HG03457 (cell line): ENCODE measurements around the gene P2RY8.
"Not testable (repeated sequence)": the region's sequence is repeated elsewhere in the genome, so short reads cannot be mapped to it uniquely, and the experiment has no call there.

Experiments
- ATAC-seq: cut with Tn5 transposase; IDR thresholded peaks from one replicate; pipeline ENCODE4 v1.9.1; 2021; ENCODE audit warnings: moderate number of reproducible peaks; ENCODE audit not compliant: unreplicated experiment

The P2RY8 gene

DNA sequence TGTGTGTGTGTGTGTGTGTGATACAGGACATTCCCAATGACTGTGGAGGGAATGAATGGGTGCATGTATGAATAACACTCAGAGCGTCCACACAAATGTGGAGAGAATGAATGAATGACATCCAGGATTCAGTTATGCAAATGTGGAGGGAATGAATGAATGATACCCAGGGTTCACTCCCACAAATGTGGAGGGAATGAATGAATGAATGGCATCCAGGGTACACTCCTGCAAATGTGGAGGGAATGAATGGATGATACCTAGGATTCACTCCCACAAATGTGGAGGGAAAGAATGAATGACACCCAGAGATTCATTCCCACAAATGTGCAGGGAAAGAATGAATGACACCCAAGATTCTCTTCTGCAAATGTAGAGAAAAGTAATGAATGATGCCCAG, 48.2 kb downstream of the P2RY8 start:
- no peak for ATAC-seq

DNA sequence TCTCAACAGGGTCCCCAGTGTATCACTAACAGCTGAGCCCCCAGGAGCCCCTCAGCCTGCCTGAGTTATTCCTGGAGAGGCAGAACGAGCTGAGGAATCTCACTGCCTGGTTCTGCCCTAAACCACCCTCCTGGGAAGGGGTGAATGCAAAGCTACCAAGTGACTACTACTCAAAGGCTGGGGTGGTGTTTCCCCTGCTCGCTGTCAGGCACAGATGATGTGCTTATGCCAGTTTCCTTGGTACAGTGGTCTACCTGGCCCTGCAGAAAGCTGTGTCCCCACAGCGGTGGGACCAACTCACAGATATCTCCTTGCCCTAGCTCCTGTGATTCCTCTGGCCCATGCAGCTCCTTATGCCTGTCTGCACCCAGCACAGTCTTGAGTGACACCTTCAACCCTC, 48.8 kb downstream of the P2RY8 start:
- ATAC-seq, result no peak

DNA sequence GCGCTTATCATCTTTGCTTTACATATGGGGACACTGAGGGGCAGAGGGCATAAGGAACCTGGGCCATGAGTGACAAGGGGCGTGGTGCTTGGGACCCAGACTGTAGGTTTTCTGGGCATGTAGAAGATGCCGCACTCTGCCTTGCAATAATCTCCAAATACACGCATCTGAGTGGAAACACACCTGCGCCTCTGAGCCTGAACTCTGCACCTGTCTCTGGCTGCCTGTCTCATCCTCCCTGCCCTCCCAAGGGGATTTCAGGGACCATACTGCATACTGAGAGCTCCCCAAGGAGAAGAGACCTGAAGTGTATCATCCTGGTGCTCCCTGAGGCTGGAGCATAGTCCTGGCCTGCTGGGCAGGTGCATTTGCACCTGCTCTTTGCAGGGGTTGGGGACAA, 49.6 kb downstream of the P2RY8 start:
- ATAC-seq, result no peak

GRCh38 chrX:1486749-1487361, 50.1 kb downstream of the P2RY8 start:
- ATAC-seq, result no peak

GRCh38 chrX:1486177-1486576, 50.8 kb downstream of the P2RY8 start:
- no peak for ATAC-seq

DNA sequence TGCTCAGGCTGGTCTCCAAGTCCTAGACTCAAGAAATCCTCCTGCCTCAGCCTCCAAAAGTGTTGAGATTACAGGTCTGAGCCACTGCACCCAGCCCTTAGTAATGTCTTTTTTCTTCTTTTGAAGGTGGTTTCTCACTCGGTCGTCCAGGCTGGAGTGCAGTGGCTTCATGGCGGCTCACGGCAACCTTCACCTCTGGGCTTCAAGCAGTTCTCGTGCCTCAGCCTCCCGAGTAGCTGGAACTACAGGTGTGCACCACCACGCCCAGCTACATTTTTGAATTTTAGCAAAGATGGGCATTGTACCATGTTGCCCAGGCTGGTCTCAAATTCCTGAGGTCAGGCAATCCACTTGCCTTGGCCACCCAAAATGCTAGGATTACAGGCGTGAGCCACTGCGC, 52.0 kb downstream of the P2RY8 start:
- ATAC-seq, result no peak

- ATAC-seq, result no peak
Measured at GRCh38 chrX:1484638-1485019, 52.4 kb downstream of the P2RY8 start.

DNA sequence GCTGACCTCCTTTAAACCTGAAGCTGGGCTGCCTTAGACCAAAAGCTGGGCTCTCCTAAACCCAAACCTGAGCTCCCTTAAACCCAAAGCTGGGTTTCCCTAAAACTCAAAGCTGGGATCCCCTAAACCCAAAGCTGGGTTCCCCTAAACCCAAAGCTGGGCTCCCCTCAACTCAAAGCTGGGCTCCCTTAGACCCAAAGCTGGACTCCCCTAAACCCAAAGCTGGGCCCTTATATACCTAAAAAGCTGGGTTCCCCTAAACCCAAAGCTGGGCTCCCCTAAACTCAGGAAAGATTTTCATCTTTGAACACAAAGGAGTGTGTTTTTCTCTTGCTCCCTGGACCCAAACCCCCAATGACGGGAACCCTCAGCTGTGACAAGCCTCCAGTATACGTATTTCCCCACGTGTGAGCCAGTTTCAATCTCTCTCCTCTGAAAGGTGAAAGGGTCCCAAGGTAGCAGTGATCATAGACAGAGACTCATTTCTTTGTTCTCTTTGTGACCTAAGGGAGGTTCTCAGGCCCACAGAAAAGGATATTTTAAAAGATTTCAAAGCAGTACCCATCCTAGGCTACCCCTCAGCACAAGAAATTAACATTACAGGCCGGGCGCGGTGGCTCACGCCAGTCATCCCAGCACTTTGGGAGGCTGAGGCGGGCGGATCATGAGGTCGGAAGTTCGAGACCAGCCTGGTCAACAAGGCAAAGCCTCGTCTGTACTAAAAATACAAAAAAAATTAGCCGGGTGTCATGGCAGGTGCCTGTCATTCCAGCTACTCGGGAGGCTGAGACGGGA, 52.9 kb downstream of the P2RY8 start:
- ATAC-seq, result peak; percentile 44

DNA sequence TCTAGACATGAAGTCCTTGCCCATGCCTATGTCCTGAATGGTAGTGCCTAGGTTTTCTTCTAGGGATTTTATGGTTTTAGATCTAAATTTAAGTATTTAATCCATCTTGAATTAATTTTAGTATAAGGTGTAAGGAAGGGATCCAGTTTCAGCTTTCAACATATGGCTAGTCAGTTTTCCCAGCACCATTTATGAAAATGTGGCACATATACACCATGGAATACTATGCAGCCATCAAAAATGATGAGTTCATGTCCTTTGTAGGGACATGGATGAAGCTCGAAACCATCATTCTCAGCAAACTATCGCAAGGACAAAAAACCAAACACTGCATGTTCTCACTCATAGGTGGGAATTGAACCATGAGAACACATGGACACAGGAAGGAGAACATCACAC, 54.5 kb downstream of the P2RY8 start:
- not testable (repeated sequence) for ATAC-seq

DNA sequence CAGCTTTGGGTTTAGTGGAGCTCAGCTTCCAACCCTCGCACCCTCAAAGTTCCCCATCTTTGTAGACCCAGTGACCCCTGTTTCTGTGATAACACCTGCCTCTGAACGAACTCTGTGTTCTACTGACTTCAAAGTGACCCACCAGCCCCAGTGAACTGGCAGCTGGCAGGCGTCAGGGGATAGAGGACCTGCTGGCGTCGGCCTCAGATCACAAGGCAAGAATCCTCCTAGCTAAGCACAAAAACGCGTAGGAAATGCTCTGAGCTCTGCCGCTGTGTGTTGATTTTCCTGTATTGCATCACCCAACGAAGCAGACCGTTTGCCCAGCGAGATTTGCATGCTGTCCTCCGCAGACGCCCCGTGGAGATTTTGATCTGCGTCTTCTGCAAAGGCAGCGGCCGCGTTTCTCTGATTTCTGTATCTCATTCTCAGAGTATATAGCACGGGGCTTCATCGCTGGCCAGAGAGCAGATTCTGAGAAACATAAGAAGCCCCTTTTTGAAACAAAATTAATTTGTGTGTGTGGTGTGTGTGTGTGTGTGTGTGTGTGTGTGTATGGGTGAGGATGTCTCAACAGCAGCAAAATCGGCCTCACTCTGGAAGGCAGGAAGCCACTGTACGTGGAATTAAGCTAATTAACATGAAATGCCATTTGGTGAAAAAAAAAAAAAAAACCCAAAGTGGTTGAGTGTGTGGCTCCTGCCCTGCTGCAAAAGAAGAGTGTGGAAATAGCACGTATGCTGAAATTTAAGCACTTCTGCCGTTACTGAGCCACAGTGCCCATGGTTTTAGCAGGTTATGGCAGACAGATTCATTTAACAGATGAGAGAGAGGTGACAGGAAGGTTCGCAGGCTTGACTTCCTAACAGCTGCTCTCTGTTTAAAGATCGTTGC, 55.1 kb downstream of the P2RY8 start:
- ATAC-seq, result peak; percentile 41

DNA sequence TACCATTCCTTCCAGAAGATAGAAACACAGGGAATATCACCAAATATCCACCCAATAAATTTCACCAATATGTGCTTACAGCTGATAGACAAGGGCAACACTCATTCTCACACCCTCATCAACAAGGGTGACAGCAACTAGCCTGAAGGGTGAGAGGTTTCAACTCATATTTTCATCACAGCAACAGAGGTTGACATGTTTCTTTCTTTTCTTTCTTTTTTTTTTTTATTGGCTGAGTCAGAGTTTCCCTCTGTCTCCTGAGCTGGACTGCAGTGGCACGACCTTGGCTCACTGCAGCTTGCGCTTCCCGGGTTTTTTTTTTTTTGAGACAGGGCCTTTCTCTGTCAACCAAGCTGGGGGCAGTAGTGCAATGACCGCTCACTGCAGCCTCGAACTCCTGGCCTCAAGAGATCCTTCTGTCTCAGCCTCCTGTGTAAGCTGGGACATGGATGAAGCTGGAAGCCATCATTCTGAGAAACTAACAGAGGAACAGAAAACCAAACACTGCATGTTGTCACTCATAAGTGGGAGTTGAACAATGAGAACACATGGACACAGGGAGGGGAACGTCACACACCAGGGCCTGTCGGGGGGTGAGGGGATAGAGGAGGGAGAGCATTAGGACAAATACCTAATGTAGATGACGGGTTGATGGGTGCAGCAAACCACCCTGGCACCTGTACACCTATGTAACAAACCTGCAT, 56.8 kb downstream of the P2RY8 start:
- no peak for ATAC-seq

GRCh38 chrX:1477801-1478458, 59.1 kb downstream of the P2RY8 start:
- no peak for ATAC-seq

GRCh38 chrX:1477229-1477628, 59.8 kb downstream of the P2RY8 start:
- no peak for ATAC-seq

DNA sequence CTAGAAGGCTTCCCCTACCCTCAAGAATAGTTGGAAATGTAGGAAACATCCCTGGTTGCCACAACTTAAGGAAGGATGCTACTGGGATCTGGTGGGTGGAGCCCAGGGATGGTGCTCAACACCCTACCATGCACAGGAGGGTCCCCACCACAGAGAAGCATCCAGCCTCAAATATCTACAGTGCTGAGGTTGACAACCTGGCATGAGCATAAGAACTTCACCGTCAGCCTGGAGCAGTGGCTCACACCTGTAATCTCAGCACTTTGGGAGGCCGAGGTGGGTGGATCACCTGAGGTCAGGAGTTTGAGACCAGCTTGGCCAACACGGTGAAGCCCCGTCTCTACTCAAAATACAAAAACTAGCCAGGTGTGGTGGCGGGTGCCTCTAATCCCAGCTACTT, 60.3 kb downstream of the P2RY8 start:
- no peak for ATAC-seq

GRCh38 chrX:1475881-1476280, 61.1 kb downstream of the P2RY8 start:
- ATAC-seq, result no peak

DNA sequence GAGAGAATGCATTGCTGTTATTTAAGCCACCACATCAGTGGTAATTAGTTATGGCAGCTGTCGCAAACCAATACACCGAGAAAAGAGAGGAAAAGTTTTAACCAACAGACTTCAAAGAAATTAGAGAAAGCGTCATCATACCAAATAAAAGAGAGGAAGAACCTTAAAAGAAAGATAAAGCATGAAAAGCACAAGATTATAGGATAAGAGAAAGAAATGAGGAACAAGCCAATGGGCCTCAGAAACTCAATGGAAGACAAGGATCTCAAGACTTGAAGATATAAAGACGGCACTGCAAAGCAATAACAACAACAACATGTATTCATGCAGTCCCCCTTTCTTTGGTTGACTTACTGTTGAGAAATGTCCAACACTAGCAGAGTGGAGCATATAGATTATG, 61.5 kb downstream of the P2RY8 start:
- no peak for ATAC-seq

DNA sequence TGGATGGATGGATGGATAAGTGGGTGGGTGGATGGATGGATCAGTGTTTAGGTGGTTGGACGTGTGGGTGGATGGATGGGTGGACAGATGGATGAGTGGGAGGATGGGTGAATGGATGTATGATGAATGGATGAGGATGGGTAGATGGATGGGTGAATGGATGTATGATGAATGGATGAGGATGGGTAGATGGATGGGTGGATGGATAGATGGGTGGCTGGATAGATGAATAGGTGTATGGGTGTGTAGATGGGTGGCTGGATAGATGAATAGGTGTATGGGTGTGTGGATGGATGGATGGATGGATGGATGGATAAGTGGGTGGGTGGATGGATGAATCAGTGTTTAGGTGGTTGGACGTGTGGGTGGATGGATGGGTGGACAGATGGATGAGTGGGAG, 62.4 kb downstream of the P2RY8 start:
- not testable (repeated sequence) for ATAC-seq

GRCh38 chrX:1472975-1473374, 64.0 kb downstream of the P2RY8 start:
- ATAC-seq, result no peak

GRCh38 chrX:1468250-1468772, 68.7 kb downstream of the P2RY8 start:
- peak; percentile 50 for ATAC-seq

DNA sequence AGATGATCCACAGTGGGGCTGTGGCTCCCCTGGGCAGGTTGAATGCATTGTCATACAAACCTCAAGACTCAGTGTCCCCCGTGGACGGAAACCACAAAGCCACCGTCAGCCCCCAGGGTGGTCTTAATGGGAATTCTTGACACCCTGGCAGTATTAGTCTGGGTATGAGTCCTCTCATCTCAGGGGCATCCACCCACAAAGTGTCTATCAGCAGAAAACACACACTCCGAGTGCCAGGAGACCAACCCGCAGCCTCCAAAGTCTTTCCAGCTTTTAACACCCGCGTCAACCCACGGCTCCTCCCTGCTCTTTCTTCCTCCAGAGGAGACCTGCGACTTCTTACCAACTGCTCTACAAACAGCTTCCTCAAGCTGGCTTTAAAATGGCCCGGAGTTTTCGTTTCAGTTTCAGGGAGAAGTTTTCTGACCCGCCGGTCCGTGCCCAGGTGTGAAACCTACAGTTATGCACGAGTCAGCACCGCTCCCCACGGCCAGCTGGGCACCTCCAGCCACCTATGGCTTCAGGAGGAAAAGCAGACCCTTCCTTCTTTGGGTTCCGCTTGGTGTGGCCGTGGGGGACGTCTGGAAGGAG, 69.9 kb downstream of the P2RY8 start:
- ATAC-seq, result no peak
